GM12878 (cell line): ENCODE data around the gene SPP2. TPM values are rescaled to one million over a fixed set of nuclear protein-coding genes. Genes with fewer than 3 reads are reported as not detected.

Source experiments
- ATAC-seq: fragments of 200-7000 bp; cut with Tn5 transposase; 3 replicates; pipeline ENCODE4 v1.9.1; 2020; ENCODE audit warnings: mild to moderate bottlenecking, moderate library complexity
- BruUV-seq: library from RNA; stranded (reverse); fragments of 400-500 nt; replicated peaks from 2 replicates; lab custom pipeline; 2021; lab: Mats Ljungman, UMichigan
- CTCF ChIA-PET: fragments of 300-600 bp; sonication (Branson Sonifier 250); formaldehyde crosslinking; extraction: SDS; loops from one replicate; lab custom pipeline; 2021; ENCODE audit warnings: inconsistent platforms; lab: Yijun Ruan, JAX
- POLR2A ChIA-PET: fragments of 350-600 bp; formaldehyde crosslinking; extraction: SDS; loops from one replicate; lab custom pipeline; 2021; ENCODE audit warnings: inconsistent platforms; lab: Charles Lee
- RAD21 ChIA-PET: fragments of 300-600 bp; sonication (Branson Sonifier 250); formaldehyde crosslinking; loops from one replicate; lab custom pipeline; 2023; ENCODE audit warnings: antibody characterized with exemption; ENCODE audit not compliant: unreplicated experiment; lab: Charles Lee
- SMC1A ChIA-PET: fragments of 300-600 bp; sonication (Branson Sonifier 250); formaldehyde crosslinking; loops from one replicate; lab custom pipeline; 2023; ENCODE audit not compliant: unreplicated experiment, uncharacterized antibody; lab: Charles Lee
- DNase-seq: peaks from one replicate; pipeline ENCODE4 v3.0.0-alpha.2; 2011; ENCODE audit warnings: low read depth, low spot score
- FAIRE-seq: peaks from 3 replicates; lab custom pipeline; 2011; peaks lifted over from hg19 to GRCh38; lab: Jason Lieb, UNC
- H2AFZ ChIP-seq: 2 replicates; pipeline ENCODE4 v1.6.0; 2011; ENCODE audit warnings: low read depth, low read length, control low read depth; ENCODE audit not compliant: control insufficient read depth
- H3K27ac ChIP-seq: 2 replicates; pipeline ENCODE4 v1.5.1; 2011; ENCODE audit warnings: control low read depth; ENCODE audit not compliant: control insufficient read depth, insufficient read depth
- H3K27me3 ChIP-seq, 2 experiments: replicated peaks in 1 of 2; 2 replicates each; pipeline versions ENCODE4 v1.6.0 to v1.6.1; 2011; ENCODE audit warnings: low read length in 1 of 2; ENCODE audit not compliant: control insufficient read depth in 2 of 2, insufficient read depth in 2 of 2
- H3K36me3 ChIP-seq, 2 experiments: 2 replicates each; pipeline ENCODE4 v1.5.1; 2011; ENCODE audit warnings: low read length in 1 of 2; ENCODE audit not compliant: control insufficient read depth in 2 of 2, insufficient read depth in 2 of 2
- H3K4me1 ChIP-seq: 2 replicates; pipeline ENCODE4 v1.6.1; 2011; ENCODE audit warnings: mild to moderate bottlenecking, low read length, moderate library complexity, mixed read lengths; ENCODE audit not compliant: control insufficient read depth, insufficient read depth
- H3K4me2 ChIP-seq: 2 replicates; pipeline ENCODE4 v1.6.0; 2011; ENCODE audit warnings: control low read depth; ENCODE audit not compliant: control insufficient read depth, insufficient read depth
- H3K4me3 ChIP-seq: fragments of 200-600 bp; sonication (generic); 2 replicates; pipeline ENCODE4 v1.5.1; 2016
- H3K79me2 ChIP-seq: 2 replicates; pipeline ENCODE4 v1.6.0; 2011; ENCODE audit warnings: low read length; ENCODE audit not compliant: control insufficient read depth, insufficient read depth
- H3K9ac ChIP-seq: 2 replicates; pipeline ENCODE4 v1.8.0; 2011; ENCODE audit warnings: low read length, control low read depth, mixed read lengths; ENCODE audit not compliant: control insufficient read depth, insufficient read depth
- H3K9me3 ChIP-seq: replicated peaks from 3 replicates; pipeline ENCODE4 v1.5.1; 2011; ENCODE audit warnings: mild to moderate bottlenecking, low read length; ENCODE audit not compliant: control insufficient read depth, insufficient read depth
- H4K20me1 ChIP-seq: 2 replicates; pipeline ENCODE4 v1.6.0; 2011; ENCODE audit not compliant: control insufficient read depth, insufficient read depth
- BCL3 ChIP-seq: IDR thresholded peaks from 2 replicates; pipeline ENCODE4 v1.6.1; 2011; ENCODE audit warnings: borderline replicate concordance, low read depth, mild to moderate bottlenecking, moderate library complexity, low read length; ENCODE audit not compliant: insufficient read depth, poor library complexity, severe bottlenecking
- BHLHE40 ChIP-seq, 2 experiments: fragments of 450-650 bp in 1 of 2; IDR thresholded peaks; 2 replicates each; pipeline ENCODE4 v1.6.1; 2011 to 2017; ENCODE audit warnings: low read depth in 2 of 2, borderline replicate concordance in 1 of 2, improper control_type of control experiment in 1 of 2, low read length in 1 of 2, mild to moderate bottlenecking in 1 of 2
- CEBPB ChIP-seq, 2 experiments: fragments of 150-350 bp in 1 of 2; IDR thresholded peaks; 2 replicates each; pipeline ENCODE4 v1.6.1; 2012 to 2014; ENCODE audit warnings: low read depth in 2 of 2, low read length in 2 of 2, borderline replicate concordance in 1 of 2, inconsistent platforms in 1 of 2
- CHD1 ChIP-seq: IDR thresholded peaks from 2 replicates; pipeline ENCODE4 v1.6.1; 2012; ENCODE audit warnings: low read depth, low read length, improper control_type of control experiment
- GABPA ChIP-seq: IDR thresholded peaks from 2 replicates; pipeline ENCODE4 v1.6.1; 2014; ENCODE audit warnings: antibody characterized with exemption, low read depth, mild to moderate bottlenecking, inconsistent platforms
- GATAD2B ChIP-seq: fragments of 450-650 bp; conservative IDR thresholded peaks from 2 replicates; pipeline ENCODE4 v1.6.1; 2017; ENCODE audit warnings: low read depth, mild to moderate bottlenecking, moderate library complexity
- MAX ChIP-seq: IDR thresholded peaks from 2 replicates; pipeline ENCODE4 v1.6.1; 2012; ENCODE audit warnings: low read depth, low read length, improper control_type of control experiment
- MTA2 ChIP-seq: fragments of 450-650 bp; IDR thresholded peaks from 2 replicates; pipeline ENCODE4 v1.6.1; 2016; ENCODE audit warnings: low read depth, mild to moderate bottlenecking, moderate library complexity
- NFXL1 ChIP-seq: fragments of 450-650 bp; IDR thresholded peaks from 2 replicates; pipeline ENCODE4 v1.6.1; 2017; ENCODE audit warnings: antibody characterized with exemption, mild to moderate bottlenecking, borderline replicate concordance
- NFYB ChIP-seq: IDR thresholded peaks from 2 replicates; pipeline ENCODE4 v1.6.1; 2011; ENCODE audit warnings: low read depth, mild to moderate bottlenecking, low read length, improper control_type of control experiment, moderate library complexity; ENCODE audit not compliant: insufficient read depth
- PML ChIP-seq: IDR thresholded peaks from 2 replicates; pipeline ENCODE4 v1.6.1; 2012; ENCODE audit warnings: low read length, inconsistent platforms
- POLR2AphosphoS2 ChIP-seq: IDR thresholded peaks from 2 replicates; pipeline ENCODE4 v1.6.1; 2011; ENCODE audit warnings: low read depth, mild to moderate bottlenecking, low read length, improper control_type of control experiment, moderate library complexity
- SMAD5 ChIP-seq: IDR thresholded peaks from 2 replicates; pipeline ENCODE4 v1.6.1; 2016; ENCODE audit warnings: antibody characterized with exemption, low read depth
- SPI1 ChIP-seq: IDR thresholded peaks from 2 replicates; pipeline ENCODE4 v1.6.1; 2011; ENCODE audit warnings: low read depth, mild to moderate bottlenecking, low read length, moderate library complexity, borderline replicate concordance; ENCODE audit not compliant: insufficient read depth
- TCF7 ChIP-seq: IDR thresholded peaks from 2 replicates; pipeline ENCODE4 v1.6.1; 2014; ENCODE audit warnings: antibody characterized with exemption, borderline replicate concordance
- WRNIP1 ChIP-seq: IDR thresholded peaks from 2 replicates; pipeline ENCODE4 v1.6.1; 2011; ENCODE audit warnings: low read depth, low read length, improper control_type of control experiment, borderline replicate concordance
- ZBED1 ChIP-seq: IDR thresholded peaks from 2 replicates; pipeline ENCODE4 v1.6.1; 2016; ENCODE audit warnings: borderline replicate concordance
- ZNF384 ChIP-seq: IDR thresholded peaks from 2 replicates; pipeline ENCODE4 v1.6.1; 2012; ENCODE audit warnings: low read depth, mild to moderate bottlenecking, low read length, improper control_type of control experiment, borderline replicate concordance
- WGBS: methylation state at CpG from one replicate; pipeline ENCODE4 v1.1.6; 2016; ENCODE audit warnings: low lambda C conversion rate; ENCODE audit not compliant: insufficient replicate concordance, insufficient coverage; ENCODE audit errors: missing lambda C conversion rate; 5-methylcytosine and 5-hydroxymethylcytosine counted together
- in situ Hi-C: fragments of 300-500 bp; cut with MboI; formaldehyde crosslinking; loops from 9 replicates; pipeline ENCODE4 v1.14.3; 2018; ENCODE audit warnings: mixed read lengths
- intact Hi-C: fragments of 100-400 bp; cut with micrococcal nuclease; formaldehyde crosslinking; loops from one replicate; pipeline ENCODE4 v1.14.2; 2022; ENCODE audit not compliant: unreplicated experiment
- polyA plus RNA-seq, 11 experiments: library from polyadenylated mRNA; depleted of rRNA in 4 of 11; unstranded in 6 of 11; stranded (reverse) in 5 of 11; fragments of >200 nt; fragmentation: Nextera tagmentation in 4 of 11; fragmentation: Illumina TruSeq in 1 of 11; extraction: Ambion mirVana in 4 of 11; extraction: Trizol in 1 of 11; gene quantifications; 1 replicate in 1 of 11; 2 replicates in 10 of 11; pipeline versions ENCODE4 v1.2.1 to v1.2.3, GENCODE V29; 2011 to 2016; ENCODE audit warnings: inconsistent platforms in 2 of 11, missing spikeins in 2 of 11, low read depth in 1 of 11
- total RNA-seq, 4 experiments: library from RNA; depleted of rRNA in 3 of 4; stranded (reverse); fragments of >200 nt in 3 of 4; fragmentation: Illumina TruSeq in 1 of 4; extraction: Trizol in 1 of 4; gene quantifications; 2 replicates each; pipeline versions ENCODE4 v1.2.1 to v1.2.3, GENCODE V29; 2013 to 2021
- TF ChIP-seq, protein P1 (sequence below): fragments of 150-350 bp; IDR thresholded peaks from 2 replicates; pipeline ENCODE4 v1.6.1; 2014; ENCODE audit warnings: mild to moderate bottlenecking, low read depth, low read length
- TF ChIP-seq, protein P2 (sequence below): fragments of 450-650 bp; IDR thresholded peaks from 2 replicates; pipeline ENCODE4 v1.6.1; 2018; ENCODE audit warnings: borderline replicate concordance, mild to moderate bottlenecking; ENCODE audit not compliant: partially characterized antibody

SPP2 gene
- total and polyA plus RNA-seq, 10 of the 15 experiments (the other 5 are each of a cell fraction or from before 2014, with no cell fraction given) = not detected

- intact Hi-C loops (no loop called here), in situ Hi-C loops (no loop called here)
- no peaks in the 10 kb centered on the region for H3K4me1 ChIP-seq
- H3K27ac ChIP-seq = no peak overlapping the region
- DNase-seq = no peak
- no peaks in the 10 kb centered on the region for H3K36me3 ChIP-seq
- no peak overlapping the region for H2AFZ ChIP-seq
- H3K4me2 ChIP-seq = no peak overlapping the region
- no TSS peak for BruUV-seq
- ChIA-PET SMC1A (no interaction called here), CTCF (no interaction called here), RAD21 (no interaction called here), POLR2A (no interaction called here)
- no peaks in the 10 kb centered on the region for H3K79me2 ChIP-seq
- no peaks in the 10 kb centered on the region for H3K9me3 ChIP-seq
- no peaks in the 10 kb centered on the region for H3K27me3 ChIP-seq
- TF ChIP-seq BHLHE40 (IDR thresholded peaks at IDR 0.05; ENCODE audit: borderline replicate concordance in 1 of 2, low read depth in 2 of 2, low read length in 1 of 2) = no peak
- no peak for TF ChIP-seq MTA2
- TF ChIP-seq BCL3 = no peak
- no peak for TF ChIP-seq CEBPB (IDR thresholded peaks at IDR 0.05; ENCODE audit: borderline replicate concordance in 1 of 2, low read depth in 2 of 2, low read length in 2 of 2)
- no peak for TF ChIP-seq CHD1
- TF ChIP-seq, protein P1, sequence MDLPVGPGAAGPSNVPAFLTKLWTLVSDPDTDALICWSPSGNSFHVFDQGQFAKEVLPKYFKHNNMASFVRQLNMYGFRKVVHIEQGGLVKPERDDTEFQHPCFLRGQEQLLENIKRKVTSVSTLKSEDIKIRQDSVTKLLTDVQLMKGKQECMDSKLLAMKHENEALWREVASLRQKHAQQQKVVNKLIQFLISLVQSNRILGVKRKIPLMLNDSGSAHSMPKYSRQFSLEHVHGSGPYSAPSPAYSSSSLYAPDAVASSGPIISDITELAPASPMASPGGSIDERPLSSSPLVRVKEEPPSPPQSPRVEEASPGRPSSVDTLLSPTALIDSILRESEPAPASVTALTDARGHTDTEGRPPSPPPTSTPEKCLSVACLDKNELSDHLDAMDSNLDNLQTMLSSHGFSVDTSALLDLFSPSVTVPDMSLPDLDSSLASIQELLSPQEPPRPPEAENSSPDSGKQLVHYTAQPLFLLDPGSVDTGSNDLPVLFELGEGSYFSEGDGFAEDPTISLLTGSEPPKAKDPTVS = no peak
- TF ChIP-seq TCF7 = no peak
- no peak for TF ChIP-seq MAX
- TF ChIP-seq ZBED1 = no peak
- TF ChIP-seq PML = no peak
- TF ChIP-seq ZNF384 = no peak
- no peak for TF ChIP-seq GATAD2B
- no peak for TF ChIP-seq SPI1
- no peak for TF ChIP-seq GABPA
- TF ChIP-seq SMAD5 = no peak
- TF ChIP-seq WRNIP1 = no peak
- no peak for TF ChIP-seq POLR2AphosphoS2
- no peak for TF ChIP-seq NFXL1
- no peak for TF ChIP-seq NFYB
- TF ChIP-seq, protein P2, sequence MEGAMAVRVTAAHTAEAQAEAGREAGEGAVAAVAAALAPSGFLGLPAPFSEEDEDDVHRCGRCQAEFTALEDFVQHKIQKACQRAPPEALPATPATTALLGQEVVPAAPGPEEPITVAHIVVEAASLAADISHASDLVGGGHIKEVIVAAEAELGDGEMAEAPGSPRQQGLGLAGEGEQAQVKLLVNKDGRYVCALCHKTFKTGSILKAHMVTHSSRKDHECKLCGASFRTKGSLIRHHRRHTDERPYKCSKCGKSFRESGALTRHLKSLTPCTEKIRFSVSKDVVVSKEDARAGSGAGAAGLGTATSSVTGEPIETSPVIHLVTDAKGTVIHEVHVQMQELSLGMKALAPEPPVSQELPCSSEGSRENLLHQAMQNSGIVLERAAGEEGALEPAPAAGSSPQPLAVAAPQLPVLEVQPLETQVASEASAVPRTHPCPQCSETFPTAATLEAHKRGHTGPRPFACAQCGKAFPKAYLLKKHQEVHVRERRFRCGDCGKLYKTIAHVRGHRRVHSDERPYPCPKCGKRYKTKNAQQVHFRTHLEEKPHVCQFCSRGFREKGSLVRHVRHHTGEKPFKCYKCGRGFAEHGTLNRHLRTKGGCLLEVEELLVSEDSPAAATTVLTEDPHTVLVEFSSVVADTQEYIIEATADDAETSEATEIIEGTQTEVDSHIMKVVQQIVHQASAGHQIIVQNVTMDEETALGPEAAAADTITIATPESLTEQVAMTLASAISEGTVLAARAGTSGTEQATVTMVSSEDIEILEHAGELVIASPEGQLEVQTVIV = no peak
- H3K4me3 ChIP-seq = no peak overlapping the region
- H4K20me1 ChIP-seq = no peaks in the 10 kb centered on the region
- FAIRE-seq = no peak
- WGBS = 5% methylated on average over 6 of the region's 6 CpGs
- no peak overlapping the region for H3K9ac ChIP-seq
- no peak for ATAC-seq
These were observed 11.2 kb downstream of the SPP2 start for GRCh38 chr2:234061624-234062257.
